Right renal pelvis (tissue), 4 donors: ENCODE data around the gene AQP3. TPM values are rescaled to one million over a fixed set of nuclear protein-coding genes. Genes with fewer than 3 reads are reported as not detected.
"Not testable (repeated sequence)": the region's sequence is repeated elsewhere in the genome, so short reads cannot be mapped to it uniquely, and the experiment has no call there.

Experiments used
- DNase-seq, 4 donors: peaks; one replicate each; pipeline ENCODE4 v3.0.0-alpha.2; 2013; ENCODE audit warnings: low read depth in 4 of 4, low spot score in 3 of 4, missing footprints in 1 of 4
- polyA plus RNA-seq, 4 donors: library from polyadenylated mRNA; unstranded; fragments of 120-200 nt; gene quantifications; one replicate each; pipeline ENCODE4 v1.2.1, GENCODE V29; 2013; ENCODE audit not compliant: insufficient read length in 4 of 4

Gene AQP3
- polyA plus RNA-seq, 4 donors: 43.5 to 137 (median 49.8) TPM

DNA sequence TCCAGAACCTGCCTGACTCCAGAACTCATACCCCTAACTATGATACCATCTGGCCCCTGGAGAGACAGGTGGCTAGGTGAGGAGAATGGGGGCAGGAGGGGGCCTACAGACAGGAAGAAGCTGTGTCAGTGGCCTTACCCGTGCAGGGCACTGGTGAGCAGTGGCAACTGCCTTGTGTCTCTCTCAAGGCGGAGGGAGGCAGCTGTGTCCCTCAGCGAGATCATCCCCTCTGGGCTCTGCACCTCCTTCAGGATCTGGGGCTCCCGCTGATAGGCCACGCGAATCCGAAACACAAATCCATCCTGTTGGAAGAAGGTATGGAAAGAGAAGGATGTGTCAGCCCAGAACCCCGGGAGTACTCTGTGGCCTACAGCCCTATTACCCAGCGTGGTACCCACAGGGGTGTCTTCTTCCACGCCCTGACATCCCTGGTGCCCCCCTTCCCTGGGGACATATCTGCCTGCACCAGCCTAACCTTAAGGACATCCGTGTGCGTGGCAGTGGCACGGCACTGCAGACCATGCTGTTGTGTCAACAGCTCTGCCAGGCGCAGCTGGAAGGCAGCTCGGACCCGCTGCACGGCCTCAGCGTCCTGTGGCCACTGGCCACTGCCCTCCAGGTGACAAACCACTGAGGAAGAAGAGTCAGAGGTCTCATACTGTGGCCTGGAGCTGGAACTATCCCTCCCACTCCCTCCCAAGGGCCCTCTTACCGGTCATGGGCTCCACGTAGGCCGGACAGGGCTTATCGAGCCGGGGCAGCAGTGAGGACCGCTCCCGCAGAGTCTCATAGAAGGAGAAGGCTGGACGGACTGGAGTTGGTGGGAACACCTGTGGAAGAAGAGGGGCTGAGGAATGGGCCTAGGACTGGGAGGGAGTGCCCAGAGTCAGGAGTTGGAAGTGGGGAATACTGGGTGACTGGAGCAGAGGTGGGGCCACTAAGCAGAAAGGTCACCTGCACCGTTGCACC is 18.5 kb upstream of the AQP3 start:
- DNase-seq: no peak

DNA sequence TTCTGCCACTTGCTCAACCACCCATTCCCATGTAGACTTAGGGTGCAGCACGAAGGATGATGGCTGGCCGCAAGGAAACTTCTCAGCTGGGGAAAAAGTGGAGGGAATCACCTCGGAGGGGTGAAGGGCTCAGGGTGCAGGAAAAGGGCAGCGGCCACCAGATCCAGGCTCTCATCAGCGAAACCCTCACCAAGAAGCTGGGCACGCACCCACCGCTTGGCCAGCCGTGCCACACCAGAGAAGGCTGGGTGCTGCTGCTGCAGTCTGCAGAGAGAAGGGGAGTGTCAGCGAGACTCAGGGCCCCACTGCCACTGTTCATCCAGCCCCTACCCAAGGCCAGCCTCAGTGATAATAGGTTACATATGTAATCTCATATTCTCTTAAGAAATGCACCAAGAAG is 17.7 kb upstream of the AQP3 start:
- no peak for DNase-seq

DNA sequence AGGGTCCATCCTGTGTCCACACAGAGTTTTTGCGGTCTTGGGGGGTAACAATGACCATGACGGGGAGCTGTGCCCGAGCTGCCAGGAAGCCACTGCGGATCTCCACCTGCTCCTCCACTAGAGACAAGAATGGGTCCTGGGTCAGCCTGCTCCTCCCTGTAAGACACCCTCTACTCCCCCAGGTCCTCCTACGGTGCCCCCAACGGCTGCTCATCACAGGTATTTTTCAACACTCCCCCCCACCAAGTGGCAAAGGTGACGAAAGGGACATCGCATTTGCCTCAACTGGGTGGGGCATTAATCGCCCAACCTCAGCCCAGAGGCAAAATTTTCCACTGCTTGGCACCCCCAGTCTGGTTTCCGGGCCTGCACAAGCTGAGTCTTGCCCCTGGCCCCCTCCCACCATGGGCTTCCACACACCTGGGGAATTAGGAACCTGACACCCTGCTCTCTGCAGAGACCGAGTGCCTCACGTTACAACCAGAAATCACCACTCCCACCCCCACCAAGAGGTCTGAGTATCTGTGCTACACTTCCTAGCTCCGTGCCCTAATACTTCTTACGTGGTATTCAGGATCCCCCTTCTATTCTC is 16.7 kb upstream of the AQP3 start:
- no peak for DNase-seq

DNA sequence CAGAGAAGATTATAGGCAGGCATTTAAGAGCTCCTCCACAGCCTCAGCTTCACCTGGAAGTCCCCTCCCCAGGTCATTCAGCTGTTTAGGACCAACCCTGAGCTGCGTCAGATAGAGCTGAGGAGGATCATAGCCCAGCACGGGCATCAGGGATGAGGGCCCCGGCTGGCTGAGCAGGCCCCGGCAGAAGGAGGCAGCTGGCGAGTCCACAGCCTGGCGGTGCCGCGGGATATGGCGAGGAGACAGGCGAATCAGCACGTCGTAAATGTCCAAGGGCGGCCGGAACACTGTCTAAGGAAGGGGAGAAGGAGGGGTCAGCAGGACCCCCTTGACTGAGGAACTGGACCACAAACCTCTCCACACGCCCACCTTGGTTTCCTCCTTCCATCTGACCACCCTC is 15.8 kb upstream of the AQP3 start:
- DNase-seq: no peak

DNA sequence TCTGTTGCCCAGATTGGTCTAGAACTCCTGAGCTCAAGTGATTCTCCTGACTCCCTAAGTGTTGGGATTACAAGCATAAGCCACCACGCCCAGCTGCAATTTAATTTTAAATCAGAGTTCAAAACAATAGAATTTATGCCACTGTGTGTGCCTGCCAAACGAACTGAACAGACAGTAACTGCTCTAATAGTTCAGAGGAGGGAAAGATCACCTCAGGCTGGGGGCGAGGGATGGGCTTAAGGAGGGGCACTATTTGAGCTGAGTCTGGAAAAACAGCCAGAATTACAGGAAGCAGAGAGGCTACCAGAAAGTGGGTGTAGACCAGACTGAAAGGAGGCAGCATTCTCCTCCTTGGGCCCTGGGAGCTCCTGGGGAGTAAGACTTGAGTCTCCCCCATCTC is 14.1 kb upstream of the AQP3 start:
- DNase-seq: no peak

DNA sequence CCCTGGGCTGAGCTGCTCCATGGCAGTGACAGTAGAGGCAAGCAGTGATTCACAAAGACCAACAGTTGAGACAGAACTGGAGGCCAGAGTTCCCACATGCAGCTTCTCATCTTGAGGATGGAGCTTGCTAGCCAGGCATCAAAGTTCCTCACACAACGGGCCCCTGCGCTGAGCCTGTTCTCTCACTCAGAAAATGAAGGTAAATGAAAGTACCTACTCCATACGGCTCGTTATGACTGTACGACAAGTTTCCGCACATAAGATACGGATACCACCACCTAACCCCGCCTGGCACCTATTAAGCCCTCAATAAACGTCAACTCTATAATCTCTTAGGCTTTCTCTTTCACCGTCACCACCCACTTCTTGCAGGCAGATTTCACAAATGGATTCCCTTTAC is 13.5 kb upstream of the AQP3 start:
- no peak for DNase-seq

DNA sequence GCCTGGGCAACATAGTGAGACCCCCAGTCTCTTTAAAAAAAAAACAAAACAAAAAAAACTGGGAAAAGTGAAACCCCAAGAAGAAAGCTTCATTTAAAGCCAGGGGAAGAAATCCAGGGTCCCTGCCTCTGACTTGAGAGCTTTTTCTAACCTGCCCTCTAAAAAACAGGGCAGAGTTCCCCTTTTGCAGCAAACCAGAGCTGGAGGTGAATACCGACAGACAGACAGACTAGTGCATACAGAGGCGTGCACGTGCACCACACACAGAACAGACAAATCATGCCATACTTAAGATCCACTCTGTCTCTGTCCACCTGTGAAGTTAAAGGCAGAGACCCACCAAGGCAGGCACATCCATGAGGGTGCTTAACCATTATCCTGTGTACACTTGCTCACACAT is 11.7 kb upstream of the AQP3 start:
- DNase-seq: no peak

DNA sequence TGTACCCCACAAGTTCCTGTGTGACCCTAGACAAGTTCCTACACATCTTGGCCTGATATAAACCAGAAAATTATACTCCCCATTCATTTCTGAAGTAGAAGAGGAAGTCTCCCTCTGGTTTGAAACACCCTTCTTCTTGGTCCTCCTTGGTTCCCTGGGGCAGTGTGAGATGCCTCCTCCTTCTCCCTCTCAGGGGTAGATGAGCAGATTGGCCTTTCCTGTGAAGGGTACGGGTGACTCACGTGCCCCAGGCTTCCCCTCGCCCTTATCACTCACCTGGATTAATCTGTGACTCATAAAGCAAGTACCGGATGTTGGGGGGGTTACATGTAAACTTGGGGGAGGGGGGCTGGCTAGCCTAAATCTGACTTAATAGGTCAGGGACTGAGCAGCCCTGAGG is 11.1 kb upstream of the AQP3 start:
- DNase-seq: no peak

DNA sequence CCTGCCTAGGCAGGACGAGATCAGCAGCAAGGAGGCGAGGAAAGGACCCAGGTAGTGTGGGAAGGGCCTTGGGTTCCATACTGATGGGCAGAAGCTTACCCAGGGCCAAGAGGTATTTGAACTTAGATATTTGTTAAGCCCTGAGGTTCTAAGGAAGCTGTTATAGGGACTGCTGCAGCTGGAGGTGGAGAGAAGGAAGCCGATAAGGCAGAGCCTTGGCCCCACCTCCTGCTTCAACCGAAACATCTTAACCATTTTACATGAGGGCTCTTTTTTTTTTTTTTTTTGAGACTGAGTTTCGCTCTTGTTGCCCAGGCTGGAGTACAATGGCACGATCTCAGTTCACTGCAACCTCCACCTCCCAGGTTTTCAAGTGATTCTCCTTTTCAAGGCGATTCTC is 8.6 kb upstream of the AQP3 start:
- no peak for DNase-seq

DNA sequence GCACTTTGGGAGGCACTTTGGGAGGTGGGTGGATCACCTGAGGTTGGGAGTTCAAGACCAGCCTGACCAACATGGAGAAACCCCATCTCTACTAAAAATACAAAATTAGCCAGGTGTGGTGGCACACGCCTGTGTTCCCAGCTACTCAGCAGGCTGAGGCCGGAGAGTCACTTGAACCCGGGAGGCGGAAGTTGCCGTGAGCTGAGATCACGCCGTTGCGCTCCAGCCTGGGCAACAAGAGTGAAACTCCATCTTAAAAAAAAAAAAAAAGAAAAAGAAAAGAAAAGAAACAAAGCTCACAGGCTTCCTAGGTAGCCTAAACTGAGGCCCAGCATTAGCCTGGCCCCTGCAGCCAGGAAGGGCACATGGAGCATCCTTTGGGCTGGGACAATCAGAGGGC is 8.1 kb upstream of the AQP3 start:
- DNase-seq: not testable (repeated sequence)

DNA sequence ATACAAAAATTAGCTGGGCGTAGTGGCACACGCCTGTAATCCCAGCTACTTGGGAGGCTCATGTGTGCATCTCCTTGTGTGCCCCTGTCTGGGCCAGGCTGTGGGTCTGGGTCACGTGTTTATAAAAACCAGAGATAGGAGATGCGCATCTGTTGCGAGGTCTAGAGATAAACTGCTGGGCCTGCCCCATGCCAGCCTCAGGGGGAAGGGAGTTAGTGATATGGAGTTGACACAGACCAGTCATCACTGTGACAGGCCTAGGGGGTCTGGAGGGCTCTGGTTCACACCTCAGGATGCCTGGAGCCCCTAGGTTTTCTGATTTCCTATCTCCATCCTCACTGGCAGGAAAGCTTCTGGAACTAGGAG is 7.3 kb upstream of the AQP3 start:
- DNase-seq: not testable (repeated sequence)

DNA sequence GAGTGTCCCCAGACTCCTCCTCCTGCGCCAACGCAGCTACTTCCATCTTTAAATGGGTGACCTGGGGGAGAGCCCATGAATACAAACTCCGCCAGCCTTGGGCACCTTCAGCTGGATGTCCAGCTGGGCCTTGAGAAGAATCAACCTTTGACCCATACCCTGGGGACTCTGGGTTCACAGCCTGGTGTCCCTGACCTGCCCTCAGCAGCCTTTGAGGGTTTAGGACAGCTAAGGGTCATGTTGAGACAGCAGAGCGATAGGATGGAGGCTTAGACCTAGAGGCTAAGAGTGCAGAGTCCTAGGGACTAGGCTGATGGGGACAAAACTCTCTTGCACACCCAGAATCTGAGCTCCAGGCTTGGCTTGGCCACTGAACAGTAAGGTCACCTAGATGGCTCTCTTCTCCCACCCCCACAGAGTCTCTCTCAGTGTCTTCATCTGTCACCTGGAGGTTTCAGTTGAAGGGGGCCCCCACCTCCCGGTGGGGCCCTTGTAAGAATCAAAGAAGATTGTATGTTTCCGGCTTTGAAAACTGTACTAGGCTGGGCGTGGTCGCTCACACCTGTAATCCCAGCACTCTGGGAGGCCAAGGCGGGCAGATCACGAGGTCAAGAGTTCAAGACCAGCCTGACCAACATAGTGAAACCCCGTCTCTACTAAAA is 6.7 kb upstream of the AQP3 start:
- no peak for DNase-seq

DNA sequence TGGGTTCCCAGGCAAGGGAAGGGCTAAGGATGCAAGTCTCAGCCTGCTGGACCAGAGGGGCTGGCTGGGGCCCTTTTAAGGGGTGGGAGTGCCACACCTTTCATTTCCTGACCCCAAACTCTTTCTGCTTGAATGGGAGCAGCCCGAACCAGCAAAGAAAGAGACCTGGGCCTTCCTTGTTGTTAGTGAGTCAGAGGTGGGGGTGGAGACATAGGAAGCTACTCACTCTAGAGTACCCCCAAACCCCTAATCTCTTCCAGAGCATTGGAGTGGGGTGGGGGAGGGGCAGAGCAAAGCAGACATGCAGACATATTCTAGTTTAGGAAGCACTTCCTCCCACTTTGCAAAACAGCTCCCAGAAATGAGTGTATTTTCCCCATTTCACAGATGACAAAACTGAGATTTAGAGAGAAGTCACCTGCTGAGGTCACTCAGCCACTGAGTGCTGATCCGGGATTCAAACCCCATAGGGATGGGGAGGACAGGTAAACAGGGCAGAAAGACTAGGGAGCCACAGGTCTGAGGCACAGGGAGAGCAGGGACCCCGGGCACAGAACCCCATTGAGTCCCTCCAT is 6.0 kb upstream of the AQP3 start:
- no peak for DNase-seq

DNA sequence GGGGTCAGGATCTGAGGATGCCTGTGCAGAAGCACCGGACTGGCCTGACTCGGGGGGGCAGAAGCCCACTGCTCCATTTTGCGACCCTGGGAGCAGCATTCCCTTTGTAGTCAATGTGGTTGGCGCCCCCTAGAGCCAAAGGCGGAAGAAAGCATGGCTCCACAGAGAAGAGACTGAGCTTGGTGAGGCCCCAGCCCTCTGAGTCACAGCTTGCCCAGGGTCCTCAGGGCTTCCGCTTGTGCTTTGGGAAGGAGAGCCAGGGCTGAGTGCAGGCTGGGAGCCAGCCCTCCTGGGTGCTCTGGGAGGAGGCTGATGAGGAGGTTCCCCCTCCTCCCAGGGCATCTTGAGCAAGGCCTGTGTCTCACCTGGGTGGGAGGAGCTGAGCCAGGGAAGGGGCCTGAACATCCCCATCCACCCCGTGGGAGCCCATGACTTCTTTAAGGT is 5.5 kb upstream of the AQP3 start:
- peak in 1 of 4 donors; percentile 45 for DNase-seq

DNA sequence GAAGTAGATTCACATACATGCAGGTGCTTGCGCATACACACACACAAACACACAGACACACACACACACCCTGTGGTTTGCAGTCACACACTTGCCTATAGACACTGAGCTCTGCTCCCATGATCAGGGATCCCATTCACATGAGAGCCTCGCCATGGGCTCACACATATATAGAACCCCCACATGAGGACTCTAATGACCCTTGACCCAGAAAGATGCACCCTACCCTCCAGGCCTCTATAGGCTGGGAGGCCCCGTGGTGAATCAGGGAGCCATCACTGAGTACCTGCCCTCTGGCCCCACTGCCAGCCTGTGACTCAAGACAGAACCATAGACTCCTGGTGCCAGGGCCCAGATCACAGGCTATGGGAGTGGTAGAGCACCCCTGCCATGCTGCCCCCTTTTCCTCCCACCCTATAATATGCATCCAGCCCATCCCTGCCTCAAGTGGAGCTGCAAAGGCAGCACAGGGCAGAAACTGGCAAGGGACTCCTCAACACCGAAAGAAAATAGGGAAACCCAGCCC is 3.3 kb upstream of the AQP3 start:
- DNase-seq: no peak

DNA sequence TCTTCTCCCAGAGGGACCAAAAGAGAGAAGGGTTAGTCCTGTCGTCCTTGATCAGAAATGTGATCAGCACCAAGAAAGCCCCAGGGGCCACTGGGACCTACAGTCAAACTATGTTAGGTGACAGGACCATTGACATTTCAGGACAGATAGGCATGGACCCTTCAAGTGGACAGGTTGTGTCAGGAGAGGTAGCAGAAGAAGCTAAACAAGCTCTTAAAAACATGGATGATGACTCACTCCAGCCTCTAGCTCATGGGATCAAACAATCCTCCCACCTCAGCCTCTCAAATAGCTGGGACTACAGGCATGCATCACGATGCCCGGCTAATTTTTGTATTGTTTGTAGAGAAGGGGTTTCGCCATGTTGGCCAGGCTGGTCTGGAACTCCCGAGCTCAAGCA is 2.3 kb upstream of the AQP3 start:
- no peak for DNase-seq

DNA sequence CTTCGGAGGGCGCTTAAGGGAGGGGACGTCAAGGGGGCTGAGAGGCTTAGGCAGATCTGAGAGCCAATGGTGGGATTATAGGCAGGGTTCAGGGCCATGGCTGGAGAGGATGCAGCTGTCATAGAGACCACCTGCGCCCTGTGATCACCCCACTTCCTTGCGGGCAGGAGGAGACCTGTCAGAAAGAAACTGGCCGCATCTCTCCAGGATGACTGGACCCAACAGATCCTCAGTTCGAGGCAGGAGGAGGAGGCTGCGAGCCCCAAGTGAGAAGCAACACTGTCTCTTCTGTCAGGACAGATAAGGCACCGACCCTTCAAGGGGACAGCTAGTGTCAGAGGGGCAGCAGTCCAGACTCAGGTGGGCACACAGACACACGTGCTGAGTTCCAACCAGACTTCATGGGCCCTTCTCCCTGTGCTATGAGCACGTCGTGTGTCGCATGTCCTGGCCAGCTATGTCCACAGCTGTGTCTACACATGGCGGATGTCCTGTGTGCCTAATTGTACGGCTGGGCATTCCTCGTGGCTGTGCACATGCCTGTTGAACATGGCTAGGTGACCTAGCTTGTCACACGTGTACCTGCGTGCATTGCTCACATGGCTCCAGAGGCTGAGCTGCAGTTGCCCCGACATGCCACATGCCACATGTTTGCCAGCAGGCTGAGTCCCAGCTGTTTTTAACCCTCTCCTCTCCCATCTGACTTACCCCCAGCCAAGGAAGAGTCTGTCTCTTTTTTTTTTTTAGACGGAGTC is 583 bp upstream of the AQP3 start:
- no peak for DNase-seq

DNA sequence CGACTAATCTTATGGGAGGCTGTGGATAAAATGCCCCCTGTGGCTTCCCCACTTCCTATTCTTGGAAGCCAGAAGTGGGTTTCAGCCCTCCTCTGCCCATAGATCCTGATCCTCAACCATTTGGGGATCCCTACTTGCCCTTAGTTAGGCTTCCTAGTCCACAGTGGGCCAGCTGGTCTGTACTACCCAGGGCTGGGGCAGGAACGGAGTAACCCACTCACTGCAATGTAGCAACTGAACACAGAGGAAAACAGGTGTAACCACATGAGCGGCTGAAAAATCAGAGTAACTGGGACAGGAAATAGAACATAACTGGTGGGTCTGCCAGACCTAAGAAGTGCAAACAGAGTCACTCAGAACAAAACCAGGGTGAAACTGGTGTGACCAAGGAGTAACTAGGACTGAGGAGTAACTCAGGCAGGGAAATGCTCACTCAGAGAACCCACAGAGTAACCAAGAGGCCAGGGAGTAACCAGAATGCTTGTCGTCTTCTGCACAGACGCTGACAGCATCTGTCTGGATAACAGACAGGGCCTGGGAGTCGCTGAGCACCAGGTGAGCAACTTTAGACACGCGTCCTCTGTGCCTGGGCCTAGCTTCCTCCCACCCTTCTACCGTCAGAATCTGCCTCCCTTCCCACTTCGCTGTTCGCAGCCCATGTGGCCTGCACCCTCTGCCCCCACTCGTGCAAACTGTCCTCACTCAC is 1.0 kb downstream of the AQP3 start:
- no peak for DNase-seq

DNA sequence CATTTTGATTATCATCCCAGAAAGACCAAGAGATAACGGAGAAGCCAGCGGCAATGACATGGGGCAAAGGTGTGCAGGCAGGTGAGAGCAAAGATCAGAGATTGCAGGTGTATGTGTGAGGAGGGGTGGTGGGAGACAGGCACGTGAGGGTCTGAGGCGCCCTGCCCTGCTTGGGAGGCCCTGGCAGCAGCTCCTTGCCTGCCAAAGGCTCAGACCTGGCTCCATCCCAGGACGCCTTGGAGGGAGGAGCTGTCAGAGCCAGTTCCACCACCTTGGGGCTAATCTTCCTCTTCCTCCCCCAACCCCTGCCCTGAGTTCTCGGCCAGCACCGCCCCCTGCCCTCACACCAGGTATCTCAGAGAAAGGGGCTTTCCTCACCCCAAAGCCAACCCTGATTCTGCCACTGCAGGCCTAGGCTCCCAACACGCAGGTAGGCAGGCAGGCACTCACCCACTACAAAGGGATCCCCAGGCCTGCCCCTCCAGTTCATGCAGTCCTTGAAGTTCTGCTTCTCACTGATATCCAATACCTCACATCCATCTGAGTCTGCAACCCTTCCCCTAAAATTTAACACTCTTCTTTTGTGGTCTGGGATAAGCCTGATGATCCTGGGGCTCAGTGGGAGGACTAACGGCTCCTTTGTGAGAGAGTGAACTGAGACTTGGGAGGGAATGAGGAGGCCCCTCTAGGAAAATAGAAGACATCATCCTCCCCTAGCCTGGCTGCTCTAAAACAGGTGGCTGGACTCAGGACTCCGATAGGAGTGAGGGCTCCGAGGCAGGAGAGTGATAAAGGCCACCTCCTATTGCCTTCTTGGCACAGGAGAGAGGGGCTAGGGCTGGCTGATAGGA is 1.8 kb downstream of the AQP3 start:
- no peak for DNase-seq
